SK-N-MC (cell line): ENCODE measurements around the gene PTPN13.
A peak's percentile ranks its signal among the peaks of the same experiment; 100 is the strongest.

ENCODE experiments used
- DNase-seq: peaks from one replicate; pipeline ENCODE4 v3.0.0-alpha.2; 2011; ENCODE audit warnings: low read depth, low spot score
- H3K27ac ChIP-seq: fragments of 200-600 bp; sonication (generic); 2 replicates; pipeline ENCODE4 v1.5.1; 2016; ENCODE audit warnings: mixed run types
- H3K36me3 ChIP-seq: fragments of 200-600 bp; sonication (generic); 2 replicates; pipeline ENCODE4 v1.6.1; 2017; ENCODE audit warnings: antibody characterized with exemption, low read length, mixed read lengths; ENCODE audit not compliant: insufficient read depth
- H3K4me3 ChIP-seq: fragments of 200-600 bp; sonication (generic); 2 replicates; pipeline ENCODE4 v1.5.1; 2016
- H3K9ac ChIP-seq: fragments of 200-600 bp; sonication (generic); 2 replicates; pipeline ENCODE4 v1.8.0; 2017; ENCODE audit warnings: mixed run types, mixed read lengths; ENCODE audit not compliant: insufficient read length
- H3K9me3 ChIP-seq: fragments of 200-600 bp; sonication (generic); 2 replicates; pipeline ENCODE4 v1.6.1; 2017; ENCODE audit warnings: low read depth, mild to moderate bottlenecking, antibody characterized with exemption, low read length, moderate library complexity, mixed read lengths
- EZH2 ChIP-seq: fragments of 200-600 bp; sonication (generic); IDR thresholded peaks from one replicate; pipeline ENCODE4 v1.6.1; 2017; ENCODE audit warnings: antibody characterized with exemption
- FOXP2 ChIP-seq: optimal IDR thresholded peaks from 2 replicates; pipeline ENCODE3; 2011; ENCODE audit warnings: mild to moderate bottlenecking, moderate library complexity; ENCODE audit not compliant: insufficient read depth; ENCODE audit errors: extremely low read length, control extremely low read depth
- POLR2AphosphoS5 ChIP-seq: IDR thresholded peaks from 2 replicates; pipeline ENCODE4 v1.6.1; 2012; ENCODE audit warnings: mild to moderate bottlenecking, low read depth, low read length, borderline replicate concordance

The PTPN13 gene

DNA sequence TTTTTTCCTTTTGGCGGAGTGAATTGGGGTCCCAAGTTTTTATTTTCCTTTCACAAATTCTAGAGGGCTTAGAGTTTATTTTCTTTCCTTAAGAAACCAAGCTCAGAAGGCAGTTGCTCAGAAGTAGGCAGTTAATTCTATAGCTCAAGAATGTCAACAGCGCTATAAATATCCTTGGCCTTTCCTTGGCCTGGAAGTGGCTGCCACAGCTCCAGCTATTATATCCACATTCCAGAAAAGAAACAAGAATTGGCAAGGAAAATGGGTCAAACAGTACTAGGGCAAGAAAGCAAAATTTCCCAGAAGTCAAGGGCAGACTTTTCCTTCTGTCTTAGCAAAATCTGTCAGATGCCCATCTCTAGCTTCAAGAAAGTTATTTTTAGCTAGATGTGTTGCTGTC is 224.1 kb downstream of the PTPN13 start:
- no peaks in the 10 kb centered on the region for H3K9me3 ChIP-seq
- no peak for DNase-seq
- no peak for TF ChIP-seq POLR2AphosphoS5
- TF ChIP-seq FOXP2: no peak
- TF ChIP-seq EZH2: no peak
- peaks cover 62% of the 10 kb centered on the region for H3K36me3 ChIP-seq
- no peak overlapping the region for H3K4me3 ChIP-seq
- H3K27ac ChIP-seq: peak overlapping the region; percentile 47
- H3K9ac ChIP-seq: no peak overlapping the region

DNA sequence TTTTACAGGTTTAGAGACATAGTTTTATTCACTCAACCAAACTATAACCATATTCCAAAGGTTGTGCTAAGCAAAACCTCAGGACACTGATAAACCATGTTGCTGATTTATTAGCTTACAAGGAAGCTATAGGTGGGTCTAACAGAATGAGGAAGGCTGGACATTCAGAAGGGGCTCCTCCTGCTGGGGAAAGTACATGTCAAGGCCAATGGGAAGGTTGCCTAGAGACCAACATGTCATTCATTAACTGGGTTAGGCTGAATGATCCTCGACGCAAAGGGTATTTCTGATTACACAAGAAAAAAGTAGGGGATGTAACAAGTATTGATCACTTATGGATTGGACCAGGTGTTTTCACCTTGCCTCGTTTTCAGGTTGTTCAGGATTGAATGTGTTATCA is 224.7 kb downstream of the PTPN13 start:
- TF ChIP-seq EZH2 (no peak), POLR2AphosphoS5 (0 out of 2 replicates have a peak, but pooled peaks have one; percentile 26), FOXP2 (no peak)
- H3K27ac ChIP-seq: no peak overlapping the region
- no peak for DNase-seq

GRCh38 chr4:86819561-86819960 is 225.4 kb downstream of the PTPN13 start:
- H3K4me3 ChIP-seq: no peak overlapping the region
- no peaks in the 10 kb centered on the region for H3K9me3 ChIP-seq
- no peak for TF ChIP-seq FOXP2
- no peak for TF ChIP-seq EZH2
- TF ChIP-seq POLR2AphosphoS5: no peak
- H3K27ac ChIP-seq: 0 out of 2 replicates have a peak overlapping the region, but pooled peaks have one; percentile 16
- no peak for DNase-seq
- peaks cover 49% of the 10 kb centered on the region for H3K36me3 ChIP-seq
- H3K9ac ChIP-seq: no peak overlapping the region

More for the DNA sequence above, 224.7 kb downstream of the PTPN13 start:
- no peak overlapping the region for H3K4me3 ChIP-seq
- no peak overlapping the region for H3K9ac ChIP-seq
- peaks cover 56% of the 10 kb centered on the region for H3K36me3 ChIP-seq
- H3K9me3 ChIP-seq: no peaks in the 10 kb centered on the region

DNA sequence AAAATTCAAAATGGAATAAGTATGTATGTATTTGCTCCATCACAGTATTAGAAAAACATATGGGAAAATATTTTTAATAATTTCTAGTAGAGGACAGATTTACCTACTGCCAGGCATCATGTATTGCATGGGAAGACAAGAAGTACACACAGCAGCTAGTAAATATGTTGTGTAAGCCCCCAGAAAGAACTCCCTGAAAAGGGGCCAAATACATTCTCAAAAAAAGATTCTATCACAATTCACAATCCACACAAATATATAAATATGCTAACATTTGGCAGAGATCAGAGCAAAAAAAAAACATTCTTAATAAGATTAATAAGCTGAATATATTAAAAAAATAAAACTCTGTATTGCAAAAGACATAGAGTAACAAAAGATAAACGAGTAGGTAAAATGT is 227.0 kb downstream of the PTPN13 start:
- TF ChIP-seq FOXP2 (no peak), EZH2 (no peak), POLR2AphosphoS5 (no peak)
- peaks cover 33% of the 10 kb centered on the region for H3K36me3 ChIP-seq
- no peaks in the 10 kb centered on the region for H3K9me3 ChIP-seq
- no peak for DNase-seq
- no peak overlapping the region for H3K9ac ChIP-seq
- H3K27ac ChIP-seq: peak overlapping the region; percentile 43; the same call in 1 of the 2 replicates
- H3K4me3 ChIP-seq: no peak overlapping the region

- H3K27ac ChIP-seq: no peak overlapping the region
- no peak overlapping the region for H3K4me3 ChIP-seq
- no peak for DNase-seq
- H3K9ac ChIP-seq: no peak overlapping the region
- TF ChIP-seq EZH2: no peak
- H3K9me3 ChIP-seq: no peaks in the 10 kb centered on the region
- H3K36me3 ChIP-seq: peaks cover 23% of the 10 kb centered on the region
Observed at GRCh38 chr4:86822136-86822535, 228.0 kb downstream of the PTPN13 start.

DNA sequence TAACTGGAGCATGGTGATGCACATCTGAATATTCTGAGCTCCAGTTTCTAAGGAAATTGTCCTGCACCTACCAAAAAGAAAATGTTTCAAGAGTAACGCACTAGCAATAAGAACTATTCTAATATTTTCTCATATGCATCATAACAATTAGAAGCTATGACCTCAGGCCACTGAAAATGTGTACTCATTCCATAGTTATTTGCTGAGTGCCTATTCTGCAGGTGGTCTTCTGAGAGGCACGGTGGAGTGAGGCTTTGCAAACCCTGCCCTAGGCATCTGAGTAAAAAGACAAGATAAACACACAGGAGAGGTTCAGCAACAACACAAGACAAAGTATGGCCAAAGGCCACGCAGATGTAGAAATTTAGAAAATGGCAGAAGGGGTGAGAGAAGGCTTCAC is 231.4 kb downstream of the PTPN13 start:
- TF ChIP-seq FOXP2 (no peak), POLR2AphosphoS5 (no peak), EZH2 (no peak)
- Histone ChIP-seq H3K9ac (no peak overlapping the region), H3K36me3 (0 out of 2 replicates have a peak, but pooled peaks cover 3% of the 10 kb centered on the region), H3K9me3 (no peaks in the 10 kb centered on the region), H3K4me3 (no peak overlapping the region), H3K27ac (no peak overlapping the region)
- no peak for DNase-seq

GRCh38 chr4:86831262-86832130 is 237.4 kb downstream of the PTPN13 start:
- peak overlapping the region; percentile 47 for H3K4me3 ChIP-seq
- 0 out of 2 replicates have a peak, but pooled peaks cover 3% of the 10 kb centered on the region for H3K36me3 ChIP-seq
- no peaks in the 10 kb centered on the region for H3K9me3 ChIP-seq
- peak; percentile 48; the same call in 1 of the 2 replicates for TF ChIP-seq POLR2AphosphoS5
- no peak for TF ChIP-seq EZH2
- no peak for TF ChIP-seq FOXP2
- peak overlapping the region; percentile 51 for H3K27ac ChIP-seq
- peak overlapping the region; percentile 18 for H3K9ac ChIP-seq
- DNase-seq: no peak

- Histone ChIP-seq H3K36me3 (0 out of 2 replicates have a peak, but pooled peaks cover 3% of the 10 kb centered on the region), H3K4me3 (peak overlapping the region; percentile 39), H3K9ac (peak overlapping the region; percentile 52), H3K9me3 (no peaks in the 10 kb centered on the region), H3K27ac (peak overlapping the region; percentile 97)
- TF ChIP-seq POLR2AphosphoS5: no peak
- no peak for TF ChIP-seq FOXP2
- no peak for TF ChIP-seq EZH2
- DNase-seq: no peak
Observed at GRCh38 chr4:86833615-86834014, 239.5 kb downstream of the PTPN13 start.

DNA sequence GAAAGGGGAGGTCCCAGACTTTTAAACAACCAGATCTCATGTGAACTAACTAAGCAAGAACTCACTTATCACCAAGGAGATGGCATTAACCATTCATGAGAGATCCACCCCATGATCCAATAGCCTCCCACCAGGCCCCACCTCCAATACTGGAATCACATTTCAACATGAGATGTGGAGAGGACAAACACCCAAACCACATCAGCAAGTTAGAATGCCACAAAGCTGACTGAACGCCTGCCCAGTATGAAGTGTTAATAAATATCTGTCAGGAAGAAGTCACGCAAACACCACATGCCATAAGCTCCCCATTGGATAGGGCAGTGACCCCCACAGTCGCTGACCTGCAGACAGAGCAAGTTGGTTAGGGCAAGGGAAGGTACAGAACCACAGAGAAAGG is 240.8 kb downstream of the PTPN13 start:
- no peak overlapping the region for H3K9ac ChIP-seq
- no peak overlapping the region for H3K4me3 ChIP-seq
- H3K36me3 ChIP-seq: no peaks in the 10 kb centered on the region
- no peak for DNase-seq
- H3K9me3 ChIP-seq: no peaks in the 10 kb centered on the region
- TF ChIP-seq POLR2AphosphoS5: peak; percentile 36; the same call in 1 of the 2 replicates
- TF ChIP-seq EZH2: no peak
- no peak for TF ChIP-seq FOXP2
- peak overlapping the region; percentile 97 for H3K27ac ChIP-seq
